ENCODE measurements around the gene LAMC3. TPM values are rescaled to one million over a fixed set of nuclear protein-coding genes. Genes with fewer than 3 reads are reported as not detected.
A peak's percentile ranks its signal among the peaks of the same experiment; 100 is the strongest.

Gene LAMC3
- polyA plus RNA-seq, 1 experiment: not detected

DNA sequence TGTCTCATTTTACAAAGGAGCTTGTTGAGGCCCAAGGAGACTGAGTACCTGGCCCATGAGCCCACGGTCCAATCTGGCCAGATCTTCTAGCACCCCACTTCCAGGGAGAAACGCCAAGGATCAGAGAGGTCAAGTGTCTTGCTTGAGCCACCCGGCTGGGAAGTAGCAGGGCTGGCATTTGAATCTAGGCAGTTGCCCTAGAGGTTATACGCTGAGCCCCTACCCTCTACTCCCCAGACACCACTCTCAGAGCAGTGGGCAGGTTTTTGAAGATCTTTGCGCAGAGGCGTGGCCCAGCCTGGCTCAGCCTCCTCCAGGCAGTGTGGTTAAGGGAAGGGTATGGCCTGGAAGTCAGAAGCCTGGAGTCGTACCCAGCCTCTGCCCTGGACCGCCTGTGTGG is 110.6 kb downstream of the LAMC3 start:
- H3K27ac ChIP-seq (ENCODE audit: low read depth, low read length): no peak overlapping the region
- POLR2A ChIA-PET: no interaction called here
- no peak for DNase-seq (ENCODE audit: low read depth, low spot score)
- H3K9me3 ChIP-seq (ENCODE audit: control insufficient read depth, insufficient read depth, low read length): no peaks in the 10 kb centered on the region; the same call in 1 of the 2 replicates
- H3K27me3 ChIP-seq (ENCODE audit: control insufficient read depth, insufficient read depth, low read length): peaks cover 12% of the 10 kb centered on the region
- CTCF ChIA-PET: interaction anchor here (0.7 kb wide), 2 partner anchors 45 to 609 kb away, joined by 6 read pairs; no protein-coding TSS in a partner anchor
- no peak overlapping the region for H3K4me3 ChIP-seq (ENCODE audit: low read depth, low read length)
- TF ChIP-seq, protein P1, sequence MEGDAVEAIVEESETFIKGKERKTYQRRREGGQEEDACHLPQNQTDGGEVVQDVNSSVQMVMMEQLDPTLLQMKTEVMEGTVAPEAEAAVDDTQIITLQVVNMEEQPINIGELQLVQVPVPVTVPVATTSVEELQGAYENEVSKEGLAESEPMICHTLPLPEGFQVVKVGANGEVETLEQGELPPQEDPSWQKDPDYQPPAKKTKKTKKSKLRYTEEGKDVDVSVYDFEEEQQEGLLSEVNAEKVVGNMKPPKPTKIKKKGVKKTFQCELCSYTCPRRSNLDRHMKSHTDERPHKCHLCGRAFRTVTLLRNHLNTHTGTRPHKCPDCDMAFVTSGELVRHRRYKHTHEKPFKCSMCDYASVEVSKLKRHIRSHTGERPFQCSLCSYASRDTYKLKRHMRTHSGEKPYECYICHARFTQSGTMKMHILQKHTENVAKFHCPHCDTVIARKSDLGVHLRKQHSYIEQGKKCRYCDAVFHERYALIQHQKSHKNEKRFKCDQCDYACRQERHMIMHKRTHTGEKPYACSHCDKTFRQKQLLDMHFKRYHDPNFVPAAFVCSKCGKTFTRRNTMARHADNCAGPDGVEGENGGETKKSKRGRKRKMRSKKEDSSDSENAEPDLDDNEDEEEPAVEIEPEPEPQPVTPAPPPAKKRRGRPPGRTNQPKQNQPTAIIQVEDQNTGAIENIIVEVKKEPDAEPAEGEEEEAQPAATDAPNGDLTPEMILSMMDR (IDR thresholded peaks at IDR 0.05; ENCODE audit: low read depth, low read length): no peak

DNA sequence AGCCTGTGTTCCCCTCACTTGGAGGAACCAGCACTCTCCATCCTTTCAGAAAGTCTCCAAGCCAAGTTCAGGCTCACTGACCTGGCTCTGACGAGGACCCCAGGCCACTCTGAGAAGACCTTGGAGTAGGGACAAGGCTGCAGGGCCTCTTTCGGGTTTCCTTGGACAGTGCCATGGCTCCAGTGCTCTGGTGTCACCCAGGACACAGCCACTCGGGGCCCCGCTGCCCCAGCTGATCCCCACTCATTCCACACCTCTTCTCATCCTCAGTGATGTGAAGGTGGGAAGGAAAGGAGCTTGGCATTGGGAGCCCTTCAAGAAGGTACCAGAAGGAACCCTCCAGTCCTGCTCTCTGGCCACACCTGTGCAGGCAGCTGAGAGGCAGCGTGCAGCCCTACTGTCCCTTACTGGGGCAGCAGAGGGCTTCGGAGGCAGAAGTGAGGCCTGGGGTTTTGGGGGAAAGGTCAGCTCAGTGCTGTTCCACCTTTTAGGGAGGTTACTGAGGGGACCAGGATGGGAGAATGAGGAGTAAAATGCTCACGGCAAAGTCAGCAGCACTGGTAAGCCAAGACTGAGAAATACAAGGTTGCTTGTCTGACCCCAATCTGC is 111.8 kb downstream of the LAMC3 start:
- DNase-seq (ENCODE audit: low read depth, low spot score): no peak
- ChIA-PET POLR2A (no interaction called here), CTCF (no interaction called here)
- Histone ChIP-seq H3K4me3 (ENCODE audit: low read depth, low read length) (no peak overlapping the region), H3K27ac (ENCODE audit: low read depth, low read length) (no peak overlapping the region), H3K9me3 (ENCODE audit: control insufficient read depth, insufficient read depth, low read length) (no peaks in the 10 kb centered on the region; the same call in 1 of the 2 replicates), H3K27me3 (ENCODE audit: control insufficient read depth, insufficient read depth, low read length) (peaks cover 9% of the 10 kb centered on the region)
- TF ChIP-seq, protein P1 (IDR thresholded peaks at IDR 0.05; ENCODE audit: low read depth, low read length): no peak

GRCh38 chr9:131121346-131121745 is 112.4 kb downstream of the LAMC3 start:
- H3K9me3 ChIP-seq (ENCODE audit: control insufficient read depth, insufficient read depth, low read length): no peaks in the 10 kb centered on the region; the same call in 1 of the 2 replicates
- TF ChIP-seq, protein P1 (IDR thresholded peaks at IDR 0.05; ENCODE audit: low read depth, low read length): no peak
- CTCF ChIA-PET: no interaction called here
- POLR2A ChIA-PET: interaction anchor here (0.6 kb wide), 1 partner anchor 31 kb away, joined by 3 read pairs; no protein-coding TSS in a partner anchor
- no peak for DNase-seq (ENCODE audit: low read depth, low spot score)
- peaks cover 9% of the 10 kb centered on the region for H3K27me3 ChIP-seq (ENCODE audit: control insufficient read depth, insufficient read depth, low read length)
- no peak overlapping the region for H3K4me3 ChIP-seq (ENCODE audit: low read depth, low read length)
- no peak overlapping the region for H3K27ac ChIP-seq (ENCODE audit: low read depth, low read length)

DNA sequence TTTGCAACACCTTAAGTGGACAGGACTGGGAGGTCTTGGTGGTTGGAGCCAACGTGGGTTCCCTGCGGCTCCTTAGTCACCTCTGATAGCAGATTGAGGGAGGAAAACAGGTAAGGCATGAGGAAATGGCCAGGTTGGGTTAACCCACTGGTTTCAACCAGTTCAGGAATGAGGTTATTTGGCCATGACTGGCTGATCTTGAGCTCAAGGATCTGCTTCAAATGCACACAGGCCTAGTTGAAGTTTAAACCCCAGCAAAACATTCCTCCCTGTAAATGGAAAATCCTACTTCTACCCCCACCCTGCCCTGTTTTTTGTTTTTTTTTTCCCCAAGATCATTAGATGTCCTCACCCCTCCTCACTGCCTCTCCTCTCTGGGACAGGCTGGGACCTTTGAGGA is 113.2 kb downstream of the LAMC3 start:
- ChIA-PET POLR2A (no interaction called here), CTCF (no interaction called here)
- Histone ChIP-seq H3K4me3 (ENCODE audit: low read depth, low read length) (no peak overlapping the region), H3K27ac (ENCODE audit: low read depth, low read length) (no peak overlapping the region), H3K27me3 (ENCODE audit: control insufficient read depth, insufficient read depth, low read length) (peaks cover 4% of the 10 kb centered on the region), H3K9me3 (ENCODE audit: control insufficient read depth, insufficient read depth, low read length) (no peaks in the 10 kb centered on the region; the same call in 1 of the 2 replicates)
- TF ChIP-seq, protein P1 (IDR thresholded peaks at IDR 0.05; ENCODE audit: low read depth, low read length): no peak
- DNase-seq (ENCODE audit: low read depth, low spot score): no peak

DNA sequence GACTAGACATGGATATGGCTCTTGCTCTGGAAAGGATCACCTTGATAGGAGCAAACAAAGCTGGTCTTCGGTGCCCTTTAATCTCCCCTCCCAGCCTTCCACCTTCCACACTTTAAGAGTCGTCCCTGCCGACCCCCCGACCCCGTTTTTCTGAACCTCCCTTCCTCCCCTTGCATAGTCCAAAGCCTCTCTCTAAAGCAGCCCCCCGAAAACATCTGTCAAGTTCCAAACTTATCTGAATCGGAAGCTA is 116.0 kb downstream of the LAMC3 start:
- peaks cover 2% of the 10 kb centered on the region for H3K27me3 ChIP-seq (ENCODE audit: control insufficient read depth, insufficient read depth, low read length)
- DNase-seq (ENCODE audit: low read depth, low spot score): no peak
- H3K4me3 ChIP-seq (ENCODE audit: low read depth, low read length): peak overlapping the region; percentile 100
- H3K27ac ChIP-seq (ENCODE audit: low read depth, low read length): peak overlapping the region; percentile 47
- CTCF ChIA-PET: interaction anchor here (1.3 to 1.5 kb wide), 2 partner anchors 68 to 212 kb away, joined by 5 to 7 read pairs; no protein-coding TSS in a partner anchor
- POLR2A ChIA-PET: interaction anchor here (0.8 to 1.2 kb wide), 6 partner anchors 9 to 256 kb away, joined by 3 to 6 read pairs (median 4); no protein-coding TSS in a partner anchor
- TF ChIP-seq, protein P1 (IDR thresholded peaks at IDR 0.05; ENCODE audit: low read depth, low read length): no peak
- H3K9me3 ChIP-seq (ENCODE audit: control insufficient read depth, insufficient read depth, low read length): no peaks in the 10 kb centered on the region; the same call in 1 of the 2 replicates
